Testis (tissue), 2 donors: ENCODE measurements around the gene PPP1R12B.

Experiments used
- CTCF ChIP-seq, 3 experiments: fragments of 450-650 bp in 2 of 3; fragments of 200-600 bp in 1 of 3; sonication (generic) in 1 of 3; IDR thresholded peaks; one replicate each; pipeline ENCODE4 v1.5.1; 2016 to 2019; ENCODE audit warnings: antibody characterized with exemption in 3 of 3, mild to moderate bottlenecking in 2 of 3, moderate library complexity in 1 of 3
- POLR2A ChIP-seq: fragments of 450-650 bp; IDR thresholded peaks from one replicate; pipeline ENCODE4 v1.6.1; 2017; ENCODE audit warnings: antibody characterized with exemption, mild to moderate bottlenecking, moderate library complexity

DNA sequence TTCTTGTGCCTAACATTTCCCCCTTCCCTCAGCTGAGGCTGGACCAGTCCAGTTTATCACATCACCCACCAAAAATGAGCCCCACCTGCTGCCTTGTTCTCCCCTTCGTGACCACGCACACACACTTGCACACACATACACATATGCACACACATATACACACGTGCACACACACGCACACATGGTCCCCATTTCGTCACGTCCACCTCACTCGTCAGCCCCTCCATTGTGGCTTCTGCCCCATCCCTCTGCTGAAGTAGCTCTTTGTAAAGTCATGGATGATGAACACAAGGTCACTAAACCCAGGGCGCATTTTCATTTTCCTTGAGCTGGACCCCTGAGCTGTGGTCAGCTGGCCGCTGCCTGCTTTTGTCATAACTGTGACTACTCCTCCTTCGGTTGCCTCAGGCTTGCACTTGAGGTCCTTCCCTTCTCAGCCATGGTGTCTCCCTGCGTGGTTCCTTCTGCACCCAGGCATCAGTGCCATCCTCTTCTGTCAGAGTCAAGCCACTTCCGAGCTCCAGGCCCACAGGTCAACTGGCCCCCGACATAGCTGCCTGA lies 267.9 kb downstream of the PPP1R12B start:
- TF ChIP-seq POLR2A (no peak), CTCF (IDR thresholded peaks at IDR 0.05) (no peak)
